GM10266 (cell line): ENCODE data around the gene CAPS.

Source experiments
- DNase-seq: peaks from one replicate; pipeline ENCODE4 v3.0.0; 2012; ENCODE audit errors: extremely low spot score
- TF ChIP-seq, protein P1 (sequence below): IDR thresholded peaks from 2 replicates; pipeline ENCODE4 v1.5.1; 2012; ENCODE audit warnings: mild to moderate bottlenecking, low read depth; ENCODE audit not compliant: control insufficient read depth, insufficient read depth; ENCODE audit errors: missing control alignments

Gene CAPS

DNA sequence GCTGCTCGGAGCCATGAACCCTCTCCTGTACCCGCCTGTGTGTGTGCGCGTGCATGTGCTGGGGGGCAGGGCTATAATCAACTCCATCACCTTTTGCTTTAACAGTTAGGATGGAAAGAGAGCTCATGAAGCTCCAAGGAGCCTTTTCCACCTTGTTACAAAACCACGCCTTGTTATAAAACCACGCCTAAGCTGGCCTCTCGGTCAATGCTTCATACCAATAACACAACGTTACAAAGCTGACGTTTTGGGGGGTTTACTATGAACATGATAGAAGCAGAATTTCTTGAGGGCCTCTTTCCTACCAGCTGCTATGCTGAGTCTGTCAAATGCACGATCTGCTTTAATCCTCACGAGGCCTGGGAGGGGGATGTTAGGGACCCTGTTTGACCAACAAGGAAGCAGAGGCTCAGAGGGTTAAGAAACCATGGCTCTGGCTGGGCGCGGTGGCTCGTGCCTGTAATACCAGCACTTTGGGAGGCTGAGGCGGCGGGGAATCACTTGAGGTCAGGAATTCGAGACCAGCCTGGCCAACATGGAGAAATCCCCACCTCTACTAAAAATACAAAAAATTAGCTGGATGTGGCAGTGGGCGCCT lies 11.9 kb downstream of the CAPS start:
- DNase-seq: no peak
- TF ChIP-seq, protein P1, sequence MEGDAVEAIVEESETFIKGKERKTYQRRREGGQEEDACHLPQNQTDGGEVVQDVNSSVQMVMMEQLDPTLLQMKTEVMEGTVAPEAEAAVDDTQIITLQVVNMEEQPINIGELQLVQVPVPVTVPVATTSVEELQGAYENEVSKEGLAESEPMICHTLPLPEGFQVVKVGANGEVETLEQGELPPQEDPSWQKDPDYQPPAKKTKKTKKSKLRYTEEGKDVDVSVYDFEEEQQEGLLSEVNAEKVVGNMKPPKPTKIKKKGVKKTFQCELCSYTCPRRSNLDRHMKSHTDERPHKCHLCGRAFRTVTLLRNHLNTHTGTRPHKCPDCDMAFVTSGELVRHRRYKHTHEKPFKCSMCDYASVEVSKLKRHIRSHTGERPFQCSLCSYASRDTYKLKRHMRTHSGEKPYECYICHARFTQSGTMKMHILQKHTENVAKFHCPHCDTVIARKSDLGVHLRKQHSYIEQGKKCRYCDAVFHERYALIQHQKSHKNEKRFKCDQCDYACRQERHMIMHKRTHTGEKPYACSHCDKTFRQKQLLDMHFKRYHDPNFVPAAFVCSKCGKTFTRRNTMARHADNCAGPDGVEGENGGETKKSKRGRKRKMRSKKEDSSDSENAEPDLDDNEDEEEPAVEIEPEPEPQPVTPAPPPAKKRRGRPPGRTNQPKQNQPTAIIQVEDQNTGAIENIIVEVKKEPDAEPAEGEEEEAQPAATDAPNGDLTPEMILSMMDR: no peak

DNA sequence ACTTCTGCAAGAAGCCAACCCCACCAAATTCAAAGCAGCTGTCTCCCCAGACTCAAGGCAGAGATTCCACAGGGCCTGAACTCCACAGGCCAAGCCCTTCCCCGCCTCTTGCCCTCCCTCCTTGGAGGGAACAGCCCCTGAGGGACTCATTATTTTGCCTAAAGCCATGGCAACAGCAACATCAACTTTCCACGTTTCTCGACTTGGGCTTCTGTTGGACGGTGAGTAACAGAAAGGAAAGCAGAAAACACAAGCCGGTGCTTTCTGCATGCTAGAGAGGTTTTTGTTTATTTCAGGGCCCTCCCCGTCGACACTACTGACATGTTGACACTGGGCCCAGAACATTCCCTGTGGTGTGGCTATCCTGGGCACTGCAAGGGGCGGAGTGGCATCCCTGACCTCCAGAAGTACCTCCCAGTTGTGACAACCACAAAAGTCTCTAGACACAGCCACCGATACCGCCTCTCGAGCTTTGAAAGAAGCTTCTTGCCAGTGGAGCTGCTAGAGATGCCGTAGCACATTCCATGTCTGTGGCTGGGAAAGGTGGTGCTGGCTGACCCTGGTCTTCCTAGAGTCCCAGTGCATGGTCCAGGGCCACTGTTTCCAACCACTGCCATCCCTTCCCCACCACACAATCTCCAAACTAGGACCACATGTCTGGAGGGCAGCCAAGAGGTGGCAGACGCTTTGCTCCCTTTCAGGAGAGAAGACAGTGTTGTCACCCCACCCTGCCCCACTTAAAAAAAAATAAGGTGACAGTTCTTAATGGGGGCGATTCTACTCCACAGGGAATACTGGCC lies 12.8 kb downstream of the CAPS start:
- TF ChIP-seq, protein P1: no peak
- no peak for DNase-seq

DNA sequence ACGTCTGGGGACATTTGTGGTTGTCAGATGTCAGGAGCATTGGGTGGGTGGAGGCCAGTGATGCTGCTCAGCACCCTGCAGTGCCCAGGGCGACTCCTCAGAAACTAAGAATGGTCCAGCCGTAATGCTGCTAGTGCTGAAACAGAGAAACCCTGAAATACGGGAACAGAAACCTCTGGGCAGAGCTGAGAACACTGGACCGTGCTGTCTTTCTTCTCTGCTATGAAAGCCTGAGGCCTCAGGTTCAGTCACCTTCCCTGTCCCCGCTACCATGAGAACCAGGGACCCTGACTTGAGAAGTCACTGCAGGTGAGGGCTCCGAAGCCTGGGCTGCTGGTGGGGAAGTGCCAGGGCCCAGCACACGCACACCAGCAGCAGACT lies 13.4 kb downstream of the CAPS start:
- TF ChIP-seq, protein P1: no peak
- DNase-seq: peak; percentile 68

DNA sequence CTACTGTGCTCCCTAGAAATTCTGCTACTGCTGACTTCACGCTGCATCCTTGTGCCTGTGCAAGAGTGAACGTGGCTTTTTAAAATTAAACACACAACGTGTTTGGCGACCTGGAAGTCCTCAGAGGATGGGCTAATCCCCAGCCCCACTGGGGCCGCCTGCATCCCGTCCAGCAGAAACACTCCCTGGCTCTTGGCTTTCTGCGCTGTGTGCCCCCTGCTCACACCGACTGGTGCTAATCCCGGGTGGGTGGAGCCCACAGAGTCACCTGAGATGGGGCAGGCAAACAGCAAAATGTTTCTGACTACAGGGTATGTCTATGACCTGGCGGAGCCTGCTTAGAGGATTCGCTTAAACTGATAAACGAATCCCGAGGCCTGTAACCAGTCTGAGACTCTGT lies 15.1 kb downstream of the CAPS start:
- no peak for DNase-seq
- TF ChIP-seq, protein P1: no peak

DNA sequence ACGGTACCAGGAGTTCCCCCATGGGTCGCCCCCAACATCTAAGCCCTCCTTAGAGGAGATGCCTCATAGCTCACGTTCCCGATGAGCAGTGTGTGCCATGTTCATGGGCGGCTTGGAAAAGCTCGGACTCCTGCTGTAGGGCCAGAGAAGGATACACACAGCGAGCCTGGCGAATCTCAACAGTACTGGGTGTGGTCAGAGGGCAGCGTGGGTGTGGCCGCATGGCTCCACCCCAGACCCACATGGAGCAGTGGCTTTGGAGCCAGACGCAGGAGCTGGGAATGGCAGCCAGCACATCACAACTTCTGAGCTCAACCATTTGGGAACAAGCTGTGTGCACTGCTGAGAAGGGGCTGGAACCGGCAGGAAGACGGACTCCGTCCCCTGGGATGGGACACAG lies 15.6 kb downstream of the CAPS start:
- DNase-seq: no peak
- TF ChIP-seq, protein P1: no peak

DNA sequence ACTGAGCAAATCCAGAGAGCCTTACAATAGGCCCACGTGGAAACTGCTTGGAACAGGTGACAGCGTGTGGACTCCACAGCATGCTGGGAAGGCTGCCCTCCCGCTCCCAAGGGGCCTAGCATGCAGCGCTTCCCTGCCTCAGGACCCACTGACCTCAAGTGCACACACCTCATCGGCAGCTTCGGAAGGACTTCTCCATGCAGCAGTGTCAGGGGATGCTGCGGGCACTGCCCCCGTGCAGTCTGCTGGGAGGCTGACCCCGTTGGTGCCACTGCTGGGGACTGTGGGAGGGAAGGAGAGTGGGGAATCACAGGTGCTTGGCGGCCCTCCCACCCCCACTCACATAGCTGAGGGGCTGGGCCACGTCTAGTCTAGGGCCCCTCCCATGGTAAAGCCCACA lies 17.2 kb downstream of the CAPS start:
- TF ChIP-seq, protein P1: no peak
- DNase-seq: no peak

DNA sequence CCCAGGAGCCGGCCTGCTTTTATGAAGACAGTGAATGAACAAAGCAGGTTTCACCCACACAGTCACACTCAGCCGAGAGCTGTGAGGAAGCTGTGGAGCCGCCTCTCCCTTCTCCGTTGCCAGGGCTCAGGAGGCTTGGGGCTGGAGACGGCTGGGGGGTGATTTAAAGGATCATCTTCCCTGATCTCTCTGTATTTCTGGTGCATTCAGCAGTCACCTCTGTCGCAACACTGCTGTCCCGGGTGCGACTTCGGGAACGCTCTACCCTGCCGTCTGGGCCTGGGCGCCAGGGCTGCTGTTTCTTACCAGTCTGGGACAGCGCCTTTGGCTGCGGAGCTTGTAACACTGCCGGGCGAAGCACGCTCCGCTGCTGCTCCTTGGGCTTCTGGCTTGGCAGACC lies 18.1 kb downstream of the CAPS start:
- DNase-seq: no peak
- TF ChIP-seq, protein P1: no peak
